ENCODE measurements around the gene DST. TPM values are rescaled to one million over a fixed set of nuclear protein-coding genes. Genes with fewer than 3 reads are reported as not detected.

The DST gene
- total and polyA plus RNA-seq, 2 of the 8 experiments (the other 6 are each of a cell fraction or from before 2014, with no cell fraction given): 49.4 to 116 TPM

DNA sequence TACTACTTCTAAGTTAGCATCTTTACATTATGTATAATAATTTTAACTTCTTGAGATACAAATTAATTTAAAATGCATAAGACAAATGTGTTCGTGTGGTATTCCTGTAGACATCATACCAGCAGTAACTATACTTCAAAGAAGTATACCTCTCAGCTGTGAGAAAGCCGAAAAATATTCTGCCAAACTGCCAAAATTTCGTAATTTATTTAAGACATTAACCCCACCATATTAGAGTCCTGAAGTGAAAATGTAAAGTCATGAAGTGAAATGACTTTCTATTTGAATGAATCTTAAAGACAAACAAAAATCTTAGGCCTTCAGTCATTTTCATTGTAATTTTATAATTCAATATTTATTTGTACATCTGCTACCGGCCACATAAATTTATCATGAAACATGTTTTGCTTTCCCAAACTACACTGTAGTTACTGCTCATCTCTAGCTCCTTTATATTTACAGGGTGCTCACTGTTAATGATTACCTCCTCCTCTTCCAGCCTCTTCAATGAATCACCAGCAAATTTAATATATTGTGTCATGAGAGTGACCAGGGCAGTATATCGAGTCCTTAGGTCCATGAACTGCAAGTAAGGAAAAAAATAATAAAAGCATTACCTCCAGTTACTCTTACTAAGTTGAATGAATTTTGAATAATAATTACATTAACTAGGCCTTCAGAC lies 18.5 kb downstream of the DST start:
- Histone ChIP-seq H3K4me3 (ENCODE audit: extremely low read depth in 1 of 4, insufficient read depth in 2 of 4, low read depth in 3 of 4, low read length in 4 of 4) (no peak overlapping the region), H3K4me2 (ENCODE audit: insufficient read depth in 1 of 2, low read depth in 2 of 2, low read length in 2 of 2) (no peak overlapping the region), H3K79me2 (ENCODE audit: control insufficient read depth in 1 of 2, insufficient read depth in 2 of 2, low read length in 2 of 2) (no peaks in the 10 kb centered on the region), H4K5ac (ENCODE audit: insufficient read length, low read depth, low read length) (no peak overlapping the region), H3K56ac (replicated peaks; ENCODE audit: insufficient read length, low read depth, low read length) (no peak overlapping the region), H4K20me1 (replicated peaks in 1 of 2; ENCODE audit: control insufficient read depth in 1 of 2, insufficient read depth in 2 of 2, low read length in 2 of 2) (peaks cover 0 to 1% of the 10 kb centered on the region in 2 experiments), H3K9ac (replicated peaks in 1 of 4; ENCODE audit: extremely low read depth in 1 of 4, low read depth in 3 of 4, low read length in 3 of 4) (no peak overlapping the region), H2BK20ac (ENCODE audit: low read length) (no peak overlapping the region), H2BK5ac (ENCODE audit: low read depth, low read length) (no peak overlapping the region), H3K27me3 (replicated peaks in 1 of 4; ENCODE audit: control insufficient read depth in 3 of 4, extremely low read depth in 1 of 4, insufficient read depth in 3 of 4, low read length in 3 of 4) (no peaks in the 10 kb centered on the region), H3K4ac (replicated peaks; ENCODE audit: insufficient read length, low read depth, low read length) (no peak overlapping the region), H2BK120ac (replicated peaks; ENCODE audit: low read depth, low read length) (no peak overlapping the region), H2BK12ac (ENCODE audit: low read depth, low read length) (no peak overlapping the region), H3K23me2 (ENCODE audit: low read depth, low read length) (no peaks in the 10 kb centered on the region), H4K91ac (replicated peaks; ENCODE audit: insufficient read length, low read length) (no peak overlapping the region), H4K8ac (ENCODE audit: extremely low read depth, insufficient read depth, low read length) (no peak overlapping the region), H3K9me3 (ENCODE audit: insufficient read depth in 2 of 2, low read depth in 1 of 2, low read length in 1 of 2) (no peaks in the 10 kb centered on the region), H3K14ac (ENCODE audit: insufficient read length) (no peak overlapping the region), H3K23ac (ENCODE audit: insufficient read length) (no peak overlapping the region), H3K4me1 (replicated peaks in 1 of 4; ENCODE audit: control insufficient read depth in 3 of 4, insufficient read depth in 4 of 4, low read length in 3 of 4) (no peaks in the 10 kb centered on the region), H3K18ac (ENCODE audit: extremely low read depth, low read length) (no peak overlapping the region), H3K36me3 (ENCODE audit: control insufficient read depth in 2 of 4, insufficient read depth in 4 of 4, low read length in 3 of 4) (peaks cover 12 to 75% (median 24%) of the 10 kb centered on the region in 4 experiments), H3K79me1 (ENCODE audit: low read depth, low read length) (no peaks in the 10 kb centered on the region), H2AFZ (ENCODE audit: low read length) (no peak overlapping the region), H2BK15ac (ENCODE audit: low read length) (no peak overlapping the region), H2AK5ac (ENCODE audit: low read depth, low read length) (no peak overlapping the region), H3K27ac (ENCODE audit: low read depth, low read length) (no peak overlapping the region)
- DNase-seq (ENCODE audit: low read depth in 1 of 2, low spot score in 2 of 2): no peak
- no peak for TF ChIP-seq CEBPB (IDR thresholded peaks at IDR 0.05; ENCODE audit: low read depth, low read length)
- TF ChIP-seq, protein P1, sequence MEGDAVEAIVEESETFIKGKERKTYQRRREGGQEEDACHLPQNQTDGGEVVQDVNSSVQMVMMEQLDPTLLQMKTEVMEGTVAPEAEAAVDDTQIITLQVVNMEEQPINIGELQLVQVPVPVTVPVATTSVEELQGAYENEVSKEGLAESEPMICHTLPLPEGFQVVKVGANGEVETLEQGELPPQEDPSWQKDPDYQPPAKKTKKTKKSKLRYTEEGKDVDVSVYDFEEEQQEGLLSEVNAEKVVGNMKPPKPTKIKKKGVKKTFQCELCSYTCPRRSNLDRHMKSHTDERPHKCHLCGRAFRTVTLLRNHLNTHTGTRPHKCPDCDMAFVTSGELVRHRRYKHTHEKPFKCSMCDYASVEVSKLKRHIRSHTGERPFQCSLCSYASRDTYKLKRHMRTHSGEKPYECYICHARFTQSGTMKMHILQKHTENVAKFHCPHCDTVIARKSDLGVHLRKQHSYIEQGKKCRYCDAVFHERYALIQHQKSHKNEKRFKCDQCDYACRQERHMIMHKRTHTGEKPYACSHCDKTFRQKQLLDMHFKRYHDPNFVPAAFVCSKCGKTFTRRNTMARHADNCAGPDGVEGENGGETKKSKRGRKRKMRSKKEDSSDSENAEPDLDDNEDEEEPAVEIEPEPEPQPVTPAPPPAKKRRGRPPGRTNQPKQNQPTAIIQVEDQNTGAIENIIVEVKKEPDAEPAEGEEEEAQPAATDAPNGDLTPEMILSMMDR (IDR thresholded peaks at IDR 0.05; ENCODE audit: control extremely low read depth in 1 of 3, insufficient read depth in 1 of 3, low read depth in 1 of 3, low read length in 3 of 3): no peak
- WGBS, 2 experiments (ENCODE audit: extremely low coverage in 1 of 2, insufficient coverage in 1 of 2, insufficient read length in 1 of 2, insufficient replicate concordance in 2 of 2, low coverage in 1 of 2, low lambda C conversion rate in 2 of 2, missing lambda C conversion rate in 1 of 2): 90% methylated on average over 5 of the region's 5 CpGs; no CpG with 5 or more reads in 1 of the 2 experiments
- CTCF ChIA-PET (ENCODE audit: partially characterized antibody): interaction anchor here (0.9 to 1.4 kb wide), 4 partner anchors 12 to 85 kb away, joined by 3 to 4 read pairs (median 3); no protein-coding TSS in a partner anchor
- POLR2A ChIA-PET (ENCODE audit: partially characterized antibody): no interaction called here
- no peak for FAIRE-seq
